ENCODE data around the gene IFNAR2.

- TF ChIP-seq CTCF (IDR thresholded peaks at IDR 0.05) (no peak), POLR2A (IDR thresholded peaks at IDR 0.05) (peak in 3 of 4 donors; percentile 14 to 84 (median 46))
Observed at GRCh38 chr21:33266050-33266788, 36.5 kb downstream of the IFNAR2 start, which contains the start of gene IL10RB.
